ENCODE measurements around the gene UFD1. TPM values are rescaled to one million over a fixed set of nuclear protein-coding genes. Genes with fewer than 3 reads are reported as not detected.

Gene UFD1
- polyA plus RNA-seq, 1 of the 3 experiments (the other 2 are of a cell fraction): 111 TPM

DNA sequence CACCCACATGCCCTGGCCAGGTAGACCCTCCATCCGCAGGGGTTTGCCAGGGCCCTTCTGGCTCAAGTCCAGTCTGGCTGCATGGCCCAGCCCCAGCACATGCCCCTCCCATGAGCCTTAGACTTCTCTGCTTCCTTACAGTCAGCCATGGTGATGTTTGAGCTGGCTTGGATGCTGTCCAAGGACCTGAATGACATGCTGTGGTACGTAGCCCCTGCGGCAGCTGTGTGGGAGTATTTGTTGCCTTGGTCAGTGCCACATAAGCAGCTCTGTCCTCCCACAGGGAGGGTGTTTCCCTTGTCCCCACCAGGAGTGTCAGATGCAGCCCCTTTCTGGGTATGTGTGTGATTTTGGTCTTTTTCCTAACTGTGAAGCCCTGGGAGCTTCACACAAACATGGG, 18.3 kb upstream of the UFD1 start:
- peaks cover 5 to 6% of the 10 kb centered on the region in 2 experiments for H3K36me3 ChIP-seq (replicated peaks in 1 of 2; ENCODE audit: control insufficient read depth in 1 of 2, insufficient read depth in 2 of 2, low read length in 1 of 2)
- no peaks in the 10 kb centered on the region for H3F3A ChIP-seq (replicated peaks; ENCODE audit: insufficient read depth)
- H2AFZ ChIP-seq (ENCODE audit: low read depth): no peak overlapping the region
- TF ChIP-seq NRF1 (IDR thresholded peaks at IDR 0.05; ENCODE audit: low read depth, low read length): no peak
- CTCF ChIA-PET: interaction anchor here (2.2 kb wide), 1 partner anchor 133 kb away, joined by 8 read pairs; no protein-coding TSS in a partner anchor
- no peak overlapping the region for H3K9ac ChIP-seq
- 83% methylated on average over 1 of the region's 3 CpGs for WGBS (ENCODE audit: low lambda C conversion rate)
- POLR2A ChIA-PET: no interaction called here
- DNase-seq: no peak
- H4K20me1 ChIP-seq (ENCODE audit: insufficient read depth): no peaks in the 10 kb centered on the region
- H3K27me3 ChIP-seq (ENCODE audit: insufficient read depth): no peaks in the 10 kb centered on the region
- no peak overlapping the region for H3K27ac ChIP-seq (ENCODE audit: low read depth in 2 of 2, low read length in 1 of 2)
- H3K9me2 ChIP-seq: no peaks in the 10 kb centered on the region
- no peaks in the 10 kb centered on the region for H3K79me2 ChIP-seq (ENCODE audit: insufficient read depth)
- H3K4me1 ChIP-seq (ENCODE audit: control insufficient read depth in 1 of 2, insufficient read depth in 2 of 2, low read depth in 1 of 2, low read length in 1 of 2): no peaks in the 10 kb centered on the region
- H3K9me3 ChIP-seq: no peaks in the 10 kb centered on the region
- H3K4me2 ChIP-seq: no peak overlapping the region
- no peak overlapping the region for H3K4me3 ChIP-seq (ENCODE audit: low read depth in 2 of 2, low read length in 1 of 2)

DNA sequence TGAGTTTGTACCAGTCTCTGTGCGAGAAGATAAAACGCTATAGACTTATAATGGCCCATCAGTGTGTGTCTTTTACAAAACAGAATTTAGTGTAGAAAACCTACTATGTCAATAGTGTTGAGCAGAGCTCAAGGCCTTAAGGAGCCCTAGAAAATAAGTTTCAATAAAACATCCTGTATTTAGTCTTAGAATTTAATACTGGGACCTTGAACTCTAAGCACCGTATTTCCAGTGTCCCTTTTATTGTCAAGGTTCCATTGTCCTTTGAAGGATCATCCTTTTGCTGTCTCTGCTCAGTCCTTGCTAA, 17.3 kb upstream of the UFD1 start:
- no peak for DNase-seq
- Histone ChIP-seq H3K4me1 (ENCODE audit: control insufficient read depth in 1 of 2, insufficient read depth in 2 of 2, low read depth in 1 of 2, low read length in 1 of 2) (no peaks in the 10 kb centered on the region), H3K36me3 (replicated peaks in 1 of 2; ENCODE audit: control insufficient read depth in 1 of 2, insufficient read depth in 2 of 2, low read length in 1 of 2) (peaks cover 5 to 6% of the 10 kb centered on the region in 2 experiments), H3K27me3 (ENCODE audit: insufficient read depth) (no peaks in the 10 kb centered on the region), H4K20me1 (ENCODE audit: insufficient read depth) (no peaks in the 10 kb centered on the region), H3K9me2 (no peaks in the 10 kb centered on the region), H3K4me3 (ENCODE audit: low read depth in 2 of 2, low read length in 1 of 2) (no peak overlapping the region), H3K9me3 (no peaks in the 10 kb centered on the region), H3K4me2 (no peak overlapping the region), H3F3A (replicated peaks; ENCODE audit: insufficient read depth) (peaks cover under 1% of the 10 kb centered on the region), H3K79me2 (ENCODE audit: insufficient read depth) (no peaks in the 10 kb centered on the region), H3K27ac (ENCODE audit: low read depth in 2 of 2, low read length in 1 of 2) (no peak overlapping the region), H3K9ac (no peak overlapping the region), H2AFZ (ENCODE audit: low read depth) (no peak overlapping the region)
- WGBS (ENCODE audit: low lambda C conversion rate): 99% methylated on average over 3 of the region's 3 CpGs
- POLR2A ChIA-PET: no interaction called here
- TF ChIP-seq POLR2AphosphoS5 (IDR thresholded peaks at IDR 0.05; ENCODE audit: low read depth, low read length): no peak
- TF ChIP-seq, protein P1, sequence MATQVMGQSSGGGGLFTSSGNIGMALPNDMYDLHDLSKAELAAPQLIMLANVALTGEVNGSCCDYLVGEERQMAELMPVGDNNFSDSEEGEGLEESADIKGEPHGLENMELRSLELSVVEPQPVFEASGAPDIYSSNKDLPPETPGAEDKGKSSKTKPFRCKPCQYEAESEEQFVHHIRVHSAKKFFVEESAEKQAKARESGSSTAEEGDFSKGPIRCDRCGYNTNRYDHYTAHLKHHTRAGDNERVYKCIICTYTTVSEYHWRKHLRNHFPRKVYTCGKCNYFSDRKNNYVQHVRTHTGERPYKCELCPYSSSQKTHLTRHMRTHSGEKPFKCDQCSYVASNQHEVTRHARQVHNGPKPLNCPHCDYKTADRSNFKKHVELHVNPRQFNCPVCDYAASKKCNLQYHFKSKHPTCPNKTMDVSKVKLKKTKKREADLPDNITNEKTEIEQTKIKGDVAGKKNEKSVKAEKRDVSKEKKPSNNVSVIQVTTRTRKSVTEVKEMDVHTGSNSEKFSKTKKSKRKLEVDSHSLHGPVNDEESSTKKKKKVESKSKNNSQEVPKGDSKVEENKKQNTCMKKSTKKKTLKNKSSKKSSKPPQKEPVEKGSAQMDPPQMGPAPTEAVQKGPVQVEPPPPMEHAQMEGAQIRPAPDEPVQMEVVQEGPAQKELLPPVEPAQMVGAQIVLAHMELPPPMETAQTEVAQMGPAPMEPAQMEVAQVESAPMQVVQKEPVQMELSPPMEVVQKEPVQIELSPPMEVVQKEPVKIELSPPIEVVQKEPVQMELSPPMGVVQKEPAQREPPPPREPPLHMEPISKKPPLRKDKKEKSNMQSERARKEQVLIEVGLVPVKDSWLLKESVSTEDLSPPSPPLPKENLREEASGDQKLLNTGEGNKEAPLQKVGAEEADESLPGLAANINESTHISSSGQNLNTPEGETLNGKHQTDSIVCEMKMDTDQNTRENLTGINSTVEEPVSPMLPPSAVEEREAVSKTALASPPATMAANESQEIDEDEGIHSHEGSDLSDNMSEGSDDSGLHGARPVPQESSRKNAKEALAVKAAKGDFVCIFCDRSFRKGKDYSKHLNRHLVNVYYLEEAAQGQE (IDR thresholded peaks at IDR 0.05; ENCODE audit: low read depth, low read length): no peak
- TF ChIP-seq FOXJ3 (CRISPR knock-in tag; IDR thresholded peaks at IDR 0.05): no peak
- TF ChIP-seq SMC3 (IDR thresholded peaks at IDR 0.05; ENCODE audit: low read depth, low read length): no peak
- TF ChIP-seq EZH2phosphoT487 (IDR thresholded peaks at IDR 0.05; ENCODE audit: borderline replicate concordance, low read depth): no peak
- TF ChIP-seq RFX5 (IDR thresholded peaks at IDR 0.05; ENCODE audit: low read length): no peak
- CTCF ChIA-PET: interaction anchor here (0.6 to 3.9 kb wide), 5 partner anchors 11 to 412 kb away, joined by 3 to 39 read pairs (median 3); no protein-coding TSS in a partner anchor

Data from SK-N-SH (cell line).